ENCODE data around the gene RABGAP1L. TPM values are rescaled to one million over a fixed set of nuclear protein-coding genes. Genes with fewer than 3 reads are reported as not detected.

Gene RABGAP1L
- total and polyA plus RNA-seq, 2 of the 8 experiments (the other 6 are each of a cell fraction or from before 2014, with no cell fraction given) = 33.3 to 156 TPM

- Histone ChIP-seq H3K18ac (ENCODE audit: extremely low read depth, low read length) (no peak overlapping the region), H3K23me2 (ENCODE audit: low read depth, low read length) (no peaks in the 10 kb centered on the region; the same call in 1 of the 2 replicates), H3K4ac (replicated peaks; ENCODE audit: insufficient read length, low read depth, low read length) (no peak overlapping the region), H2BK12ac (ENCODE audit: low read depth, low read length) (no peak overlapping the region), H2AFZ (ENCODE audit: low read length) (no peak overlapping the region), H3K23ac (ENCODE audit: insufficient read length) (no peak overlapping the region), H3K79me1 (ENCODE audit: low read depth, low read length) (no peaks in the 10 kb centered on the region), H2BK120ac (replicated peaks; ENCODE audit: low read depth, low read length) (no peak overlapping the region), H2AK5ac (ENCODE audit: low read depth, low read length) (no peak overlapping the region), H4K20me1 (replicated peaks in 1 of 2; ENCODE audit: control insufficient read depth in 1 of 2, insufficient read depth in 2 of 2, low read length in 2 of 2) (no peaks in the 10 kb centered on the region), H2BK5ac (ENCODE audit: low read depth, low read length) (no peak overlapping the region), H3K79me2 (ENCODE audit: control insufficient read depth in 1 of 2, insufficient read depth in 2 of 2, low read length in 2 of 2) (no peaks in the 10 kb centered on the region), H3K4me1 (replicated peaks in 1 of 4; ENCODE audit: control insufficient read depth in 3 of 4, insufficient read depth in 4 of 4, low read length in 3 of 4) (no peaks in the 10 kb centered on the region), H3K4me3 (ENCODE audit: extremely low read depth in 1 of 4, insufficient read depth in 2 of 4, low read depth in 3 of 4, low read length in 4 of 4) (no peak overlapping the region), H3K9me3 (ENCODE audit: insufficient read depth in 2 of 2, low read depth in 1 of 2, low read length in 1 of 2) (no peaks in the 10 kb centered on the region), H3K4me2 (ENCODE audit: insufficient read depth in 1 of 2, low read depth in 2 of 2, low read length in 2 of 2) (no peak overlapping the region), H4K8ac (ENCODE audit: extremely low read depth, insufficient read depth, low read length) (no peak overlapping the region), H2BK15ac (ENCODE audit: low read length) (no peak overlapping the region), H4K91ac (replicated peaks; ENCODE audit: insufficient read length, low read length) (no peak overlapping the region), H3K36me3 (ENCODE audit: control insufficient read depth in 2 of 4, insufficient read depth in 4 of 4, low read length in 3 of 4) (peaks cover 0 to 18% (median 0%) of the 10 kb centered on the region in 4 experiments; a peak in 3 of 8 replicates), H2BK20ac (ENCODE audit: low read length) (no peak overlapping the region), H3K27me3 (replicated peaks in 1 of 4; ENCODE audit: control insufficient read depth in 3 of 4, extremely low read depth in 1 of 4, insufficient read depth in 3 of 4, low read length in 3 of 4) (no peaks in the 10 kb centered on the region), H3K9ac (replicated peaks in 1 of 4; ENCODE audit: extremely low read depth in 1 of 4, low read depth in 3 of 4, low read length in 3 of 4) (no peak overlapping the region), H3K14ac (ENCODE audit: insufficient read length) (no peak overlapping the region), H4K5ac (ENCODE audit: insufficient read length, low read depth, low read length) (no peak overlapping the region), H3K27ac (ENCODE audit: low read depth, low read length) (no peak overlapping the region), H3K56ac (replicated peaks; ENCODE audit: insufficient read length, low read depth, low read length) (no peak overlapping the region)
- ChIA-PET POLR2A (ENCODE audit: partially characterized antibody) (no interaction called here), CTCF (ENCODE audit: partially characterized antibody) (interaction anchor here (0.5 to 1.0 kb wide), 2 partner anchors 222 to 698 kb away, joined by 3 read pairs; no protein-coding TSS in a partner anchor)
- TF ChIP-seq MAFK (IDR thresholded peaks at IDR 0.05; ENCODE audit: low read depth, low read length) = no peak
- TF ChIP-seq TEAD4 (IDR thresholded peaks at IDR 0.05; ENCODE audit: low read depth, low read length) = no peak
- no peak for TF ChIP-seq SAP30 (IDR thresholded peaks at IDR 0.05; ENCODE audit: insufficient read depth, insufficient replicate concordance, low read length)
- TF ChIP-seq KDM1A (IDR thresholded peaks at IDR 0.05; ENCODE audit: borderline replicate concordance, low read length) = no peak
- no peak for TF ChIP-seq EZH2 (IDR thresholded peaks at IDR 0.05; ENCODE audit: low read depth, low read length, severe bottlenecking)
- no peak for TF ChIP-seq ATF2 (IDR thresholded peaks at IDR 0.05; ENCODE audit: low read length)
- TF ChIP-seq SIRT6 (IDR thresholded peaks at IDR 0.05; ENCODE audit: low read length) = no peak
- DNase-seq (ENCODE audit: low read depth in 1 of 2, low spot score in 2 of 2) (no peak), FAIRE-seq (no peak)
Observed at GRCh38 chr1:174248041-174248440, 88.7 kb downstream of the RABGAP1L start.

All from H1 (cell line).